Panc1 (cell line): ENCODE data around the gene SLC25A13. TPM values are rescaled to one million over a fixed set of nuclear protein-coding genes. Genes with fewer than 3 reads are reported as not detected.

ENCODE experiments used
- ATAC-seq: fragments of 200-7000 bp; cut with Tn5 transposase; 2 replicates; pipeline ENCODE4 v1.9.1; 2020; ENCODE audit warnings: mild to moderate bottlenecking, moderate library complexity
- BruUV-seq: library from RNA; stranded (reverse); fragments of 400-500 nt; replicated peaks from 2 replicates; lab custom pipeline; 2021; lab: Mats Ljungman, UMichigan
- CTCF ChIA-PET: fragments of 300-600 bp; sonication (Branson Sonifier 250); formaldehyde crosslinking; loops from one replicate; lab custom pipeline; 2022; ENCODE audit warnings: antibody characterized with exemption; lab: Charles Lee
- POLR2A ChIA-PET: fragments of 300-600 bp; sonication (Branson Sonifier 250); formaldehyde crosslinking; loops from one replicate; lab custom pipeline; 2022; ENCODE audit warnings: antibody characterized with exemption; lab: Charles Lee
- DNase-seq: peaks from one replicate; pipeline ENCODE4 v3.0.0-alpha.2; 2010; ENCODE audit warnings: low read depth, low spot score
- H3K27ac ChIP-seq: 2 replicates; pipeline ENCODE4 v1.5.1; 2011; ENCODE audit warnings: mild to moderate bottlenecking, low read length, inconsistent platforms
- H3K27me3 ChIP-seq: fragments of 200-500 bp; sonication (Bioruptor generic); 2 replicates; pipeline ENCODE4 v1.6.0; 2014; ENCODE audit warnings: low read length, inconsistent platforms; ENCODE audit not compliant: control insufficient read depth, insufficient read depth
- H3K36me3 ChIP-seq: fragments of 200-500 bp; sonication (Bioruptor generic); 2 replicates; pipeline ENCODE4 v1.5.1; 2014; ENCODE audit warnings: inconsistent platforms, mild to moderate bottlenecking, low read length, moderate library complexity; ENCODE audit not compliant: control insufficient read depth, insufficient read depth
- H3K4me1 ChIP-seq: 2 replicates; pipeline ENCODE4 v1.5.1; 2011; ENCODE audit warnings: inconsistent platforms, mild to moderate bottlenecking, low read length, moderate library complexity; ENCODE audit not compliant: control insufficient read depth, insufficient read depth
- H3K4me3 ChIP-seq, 2 experiments: 2 replicates each; pipeline ENCODE4 v1.5.1; 2011 to 2012; ENCODE audit warnings: low read depth in 2 of 2, low read length in 2 of 2, mild to moderate bottlenecking in 2 of 2, inconsistent platforms in 1 of 2, moderate library complexity in 1 of 2
- H3K9me3 ChIP-seq: fragments of 200-500 bp; sonication (Bioruptor generic); 2 replicates; pipeline ENCODE4 v1.5.1; 2014; ENCODE audit warnings: low read depth, mild to moderate bottlenecking, inconsistent platforms, low read length, moderate library complexity; ENCODE audit not compliant: control insufficient read depth, insufficient read depth
- CTCF ChIP-seq: fragments of 450-650 bp; IDR thresholded peaks from 2 replicates; pipeline ENCODE4 v1.5.1; 2017; ENCODE audit warnings: mild to moderate bottlenecking
- POLR2AphosphoS5 ChIP-seq: IDR thresholded peaks from 2 replicates; pipeline ENCODE4 v1.6.1; 2012; ENCODE audit warnings: mild to moderate bottlenecking, low read depth, low read length, moderate library complexity
- REST ChIP-seq, 2 experiments: IDR thresholded peaks; 2 replicates each; pipeline ENCODE4 v1.6.1; 2011 to 2012; ENCODE audit warnings: low read depth in 2 of 2, control low read depth in 1 of 2, low read length in 1 of 2, mild to moderate bottlenecking in 1 of 2, moderate library complexity in 1 of 2; ENCODE audit not compliant: insufficient read depth in 1 of 2
- SIN3A ChIP-seq: IDR thresholded peaks from 2 replicates; pipeline ENCODE4 v1.6.1; 2012; ENCODE audit warnings: low read depth, mild to moderate bottlenecking, low read length, moderate library complexity, borderline replicate concordance; ENCODE audit not compliant: insufficient read depth
- TCF7L2 ChIP-seq: IDR thresholded peaks from 2 replicates; pipeline ENCODE4 v1.6.1; 2011; ENCODE audit warnings: mild to moderate bottlenecking, low read depth, low read length, inconsistent platforms
- in situ Hi-C: cut with HindIII; loops from 2 replicates; pipeline ENCODE4 v1.10.0; 2016; ENCODE audit warnings: low sequenced_read_pairs, low pct_unique_long_range_greater_than_20kb
- intact Hi-C: fragments of 100-400 bp; cut with micrococcal nuclease; formaldehyde crosslinking; loops from one replicate; pipeline ENCODE4 v1.10.0; 2022; ENCODE audit not compliant: unreplicated experiment
- total RNA-seq: library from RNA; stranded (reverse); gene quantifications from one replicate; pipeline ENCODE4 v1.2.1, GENCODE V29; 2021; ENCODE audit not compliant: unreplicated experiment

The SLC25A13 gene
- total RNA-seq, 1 experiment from 2014 or later, result 69.4 TPM

GRCh38 chr7:96346293-96346953, 24.5 kb upstream of the SLC25A13 start:
- in situ Hi-C loops, result no loop called here
- no TSS peak for BruUV-seq
- no peaks in the 10 kb centered on the region for H3K4me1 ChIP-seq
- peaks cover 12% of the 10 kb centered on the region; the same call in 1 of the 2 replicates for H3K27me3 ChIP-seq
- no peak for TF ChIP-seq TCF7L2
- TF ChIP-seq REST (IDR thresholded peaks at IDR 0.05; ENCODE audit: insufficient read depth in 1 of 2, low read depth in 2 of 2, low read length in 1 of 2), result no peak
- no peak for TF ChIP-seq CTCF
- no peak for TF ChIP-seq POLR2AphosphoS5
- no peak for TF ChIP-seq SIN3A
- CTCF ChIA-PET, result no interaction called here
- H3K4me3 ChIP-seq, result no peak overlapping the region
- no peak overlapping the region for H3K27ac ChIP-seq
- POLR2A ChIA-PET, result no interaction called here
- no peak for ATAC-seq
- no peaks in the 10 kb centered on the region for H3K9me3 ChIP-seq
- no peak for DNase-seq
- intact Hi-C loops, result no loop called here
- no peaks in the 10 kb centered on the region for H3K36me3 ChIP-seq

GRCh38 chr7:96344236-96344635, 22.3 kb upstream of the SLC25A13 start:
- no peak overlapping the region for H3K4me3 ChIP-seq
- peaks cover 12% of the 10 kb centered on the region; the same call in 1 of the 2 replicates for H3K27me3 ChIP-seq
- BruUV-seq, result no TSS peak
- in situ Hi-C loops (no loop called here), intact Hi-C loops (no loop called here)
- no peaks in the 10 kb centered on the region for H3K4me1 ChIP-seq
- H3K36me3 ChIP-seq, result no peaks in the 10 kb centered on the region
- no peak overlapping the region for H3K27ac ChIP-seq
- no peaks in the 10 kb centered on the region for H3K9me3 ChIP-seq
- DNase-seq (no peak), ATAC-seq (no peak)
- TF ChIP-seq TCF7L2, result no peak
- TF ChIP-seq SIN3A, result no peak
- TF ChIP-seq REST (IDR thresholded peaks at IDR 0.05; ENCODE audit: insufficient read depth in 1 of 2, low read depth in 2 of 2, low read length in 1 of 2), result no peak
- TF ChIP-seq CTCF, result no peak
- TF ChIP-seq POLR2AphosphoS5, result no peak
- CTCF ChIA-PET, result interaction anchor here (0.6 kb wide), 1 partner anchor 802 kb away, joined by 5 read pairs; no protein-coding TSS in a partner anchor
- POLR2A ChIA-PET, result no interaction called here
